ENCODE measurements around the gene SMIM38. TPM values are rescaled to one million over a fixed set of nuclear protein-coding genes. Genes with fewer than 3 reads are reported as not detected.
"Not testable (repeated sequence)": the region's sequence is repeated elsewhere in the genome, so short reads cannot be mapped to it uniquely, and the experiment has no call there.

SMIM38 gene
- total and polyA plus RNA-seq, 2 donors = 0.09 to 0.24 TPM

GRCh38 chr11:69134957-69135356 lies 20.8 kb upstream of the SMIM38 start:
- Histone ChIP-seq H3K27ac (ENCODE audit: low read depth in 1 of 2, low read length in 1 of 2) (no peak overlapping the region), H3K9me3 (ENCODE audit: control insufficient read depth in 2 of 2, insufficient read depth in 1 of 2, low read length in 1 of 2) (no peaks in the 10 kb centered on the region), H3K4me1 (ENCODE audit: control insufficient read depth in 2 of 2, insufficient read depth in 2 of 2, low read length in 2 of 2) (no peaks in the 10 kb centered on the region), H3K36me3 (ENCODE audit: control insufficient read depth in 2 of 2, insufficient read depth in 2 of 2, low read length in 1 of 2) (no peaks in the 10 kb centered on the region), H3K27me3 (ENCODE audit: control insufficient read depth in 2 of 2, insufficient read depth in 1 of 2, low read length in 1 of 2) (no peaks in the 10 kb centered on the region), H3K4me3 (ENCODE audit: low read length in 2 of 2) (no peak overlapping the region)
- DNase-seq (ENCODE audit: low read depth in 6 of 9, low spot score in 9 of 9) = no peak
- 96% methylated on average over 8 of the region's 8 CpGs for WGBS

- H3K4me3 ChIP-seq (ENCODE audit: low read length in 2 of 2) = no peak overlapping the region
- no peak overlapping the region for H3K27ac ChIP-seq (ENCODE audit: low read depth in 1 of 2, low read length in 1 of 2)
- no peak for DNase-seq (ENCODE audit: low read depth in 6 of 9, low spot score in 9 of 9)
- no peaks in the 10 kb centered on the region for H3K27me3 ChIP-seq (ENCODE audit: control insufficient read depth in 2 of 2, insufficient read depth in 1 of 2, low read length in 1 of 2)
- no peaks in the 10 kb centered on the region for H3K9me3 ChIP-seq (ENCODE audit: control insufficient read depth in 2 of 2, insufficient read depth in 1 of 2, low read length in 1 of 2)
- no peaks in the 10 kb centered on the region for H3K4me1 ChIP-seq (ENCODE audit: control insufficient read depth in 2 of 2, insufficient read depth in 2 of 2, low read length in 2 of 2)
- WGBS = 87% methylated on average over 14 of the region's 14 CpGs
- H3K36me3 ChIP-seq (ENCODE audit: control insufficient read depth in 2 of 2, insufficient read depth in 2 of 2, low read length in 1 of 2) = no peaks in the 10 kb centered on the region
Observed at GRCh38 chr11:69135420-69136363, 20.0 kb upstream of the SMIM38 start.

- no peak overlapping the region for H3K27ac ChIP-seq (ENCODE audit: low read depth in 1 of 2, low read length in 1 of 2)
- DNase-seq (ENCODE audit: low read depth in 6 of 9, low spot score in 9 of 9) = no peak
Observed at GRCh38 chr11:69136471-69136870, 19.3 kb upstream of the SMIM38 start.

GRCh38 chr11:69137151-69137844 lies 18.4 kb upstream of the SMIM38 start:
- Histone ChIP-seq H3K36me3 (ENCODE audit: control insufficient read depth in 2 of 2, insufficient read depth in 2 of 2, low read length in 1 of 2) (no peaks in the 10 kb centered on the region), H3K9me3 (ENCODE audit: control insufficient read depth in 2 of 2, insufficient read depth in 1 of 2, low read length in 1 of 2) (no peaks in the 10 kb centered on the region), H3K27me3 (ENCODE audit: control insufficient read depth in 2 of 2, insufficient read depth in 1 of 2, low read length in 1 of 2) (no peaks in the 10 kb centered on the region), H3K4me1 (ENCODE audit: control insufficient read depth in 2 of 2, insufficient read depth in 2 of 2, low read length in 2 of 2) (no peaks in the 10 kb centered on the region), H3K27ac (ENCODE audit: low read depth in 1 of 2, low read length in 1 of 2) (no peak overlapping the region), H3K4me3 (ENCODE audit: low read length in 2 of 2) (no peak overlapping the region)
- no peak for DNase-seq (ENCODE audit: low read depth in 6 of 9, low spot score in 9 of 9)
- WGBS = 92% methylated on average over 8 of the region's 8 CpGs

More at GRCh38 chr11:69136471-69136870, 19.3 kb upstream of the SMIM38 start:
- Histone ChIP-seq H3K27me3 (ENCODE audit: control insufficient read depth in 2 of 2, insufficient read depth in 1 of 2, low read length in 1 of 2) (no peaks in the 10 kb centered on the region), H3K4me3 (ENCODE audit: low read length in 2 of 2) (no peak overlapping the region), H3K36me3 (ENCODE audit: control insufficient read depth in 2 of 2, insufficient read depth in 2 of 2, low read length in 1 of 2) (no peaks in the 10 kb centered on the region), H3K9me3 (ENCODE audit: control insufficient read depth in 2 of 2, insufficient read depth in 1 of 2, low read length in 1 of 2) (no peaks in the 10 kb centered on the region), H3K4me1 (ENCODE audit: control insufficient read depth in 2 of 2, insufficient read depth in 2 of 2, low read length in 2 of 2) (no peaks in the 10 kb centered on the region)
- WGBS = 96% methylated on average over 9 of the region's 9 CpGs

- Histone ChIP-seq H3K4me3 (ENCODE audit: low read length in 2 of 2) (no peak overlapping the region), H3K9me3 (ENCODE audit: control insufficient read depth in 2 of 2, insufficient read depth in 1 of 2, low read length in 1 of 2) (no peaks in the 10 kb centered on the region), H3K27me3 (ENCODE audit: control insufficient read depth in 2 of 2, insufficient read depth in 1 of 2, low read length in 1 of 2) (no peaks in the 10 kb centered on the region), H3K27ac (ENCODE audit: low read depth in 1 of 2, low read length in 1 of 2) (no peak overlapping the region), H3K4me1 (ENCODE audit: control insufficient read depth in 2 of 2, insufficient read depth in 2 of 2, low read length in 2 of 2) (no peaks in the 10 kb centered on the region), H3K36me3 (ENCODE audit: control insufficient read depth in 2 of 2, insufficient read depth in 2 of 2, low read length in 1 of 2) (no peaks in the 10 kb centered on the region)
- WGBS = 91% methylated on average over 3 of the region's 3 CpGs
- no peak for DNase-seq (ENCODE audit: low read depth in 6 of 9, low spot score in 9 of 9)
Observed at GRCh38 chr11:69138265-69138664, 17.5 kb upstream of the SMIM38 start.

- not testable (repeated sequence) for H3K36me3 ChIP-seq (ENCODE audit: control insufficient read depth in 2 of 2, insufficient read depth in 2 of 2, low read length in 1 of 2); H3K4me1 ChIP-seq (ENCODE audit: control insufficient read depth in 2 of 2, insufficient read depth in 2 of 2, low read length in 2 of 2); DNase-seq (ENCODE audit: low read depth in 6 of 9, low spot score in 9 of 9); H3K27me3 ChIP-seq (ENCODE audit: control insufficient read depth in 2 of 2, insufficient read depth in 1 of 2, low read length in 1 of 2); H3K9me3 ChIP-seq (ENCODE audit: control insufficient read depth in 2 of 2, insufficient read depth in 1 of 2, low read length in 1 of 2); H3K4me3 ChIP-seq (ENCODE audit: low read length in 2 of 2); H3K27ac ChIP-seq (ENCODE audit: low read depth in 1 of 2, low read length in 1 of 2)
- 98% methylated on average over 7 of the region's 7 CpGs for WGBS
Observed at GRCh38 chr11:69140161-69140560, 15.6 kb upstream of the SMIM38 start.

- Histone ChIP-seq H3K27ac (ENCODE audit: low read depth in 1 of 2, low read length in 1 of 2) (no peak overlapping the region), H3K9me3 (ENCODE audit: control insufficient read depth in 2 of 2, insufficient read depth in 1 of 2, low read length in 1 of 2) (no peaks in the 10 kb centered on the region)
Observed at GRCh38 chr11:69140635-69141034, 15.1 kb upstream of the SMIM38 start.

GRCh38 chr11:69141742-69142141 lies 14.0 kb upstream of the SMIM38 start:
- Histone ChIP-seq H3K4me3 (ENCODE audit: low read length in 2 of 2) (no peak overlapping the region), H3K9me3 (ENCODE audit: control insufficient read depth in 2 of 2, insufficient read depth in 1 of 2, low read length in 1 of 2) (no peaks in the 10 kb centered on the region), H3K27me3 (ENCODE audit: control insufficient read depth in 2 of 2, insufficient read depth in 1 of 2, low read length in 1 of 2) (no peaks in the 10 kb centered on the region), H3K27ac (ENCODE audit: low read depth in 1 of 2, low read length in 1 of 2) (no peak overlapping the region), H3K4me1 (ENCODE audit: control insufficient read depth in 2 of 2, insufficient read depth in 2 of 2, low read length in 2 of 2) (no peaks in the 10 kb centered on the region), H3K36me3 (ENCODE audit: control insufficient read depth in 2 of 2, insufficient read depth in 2 of 2, low read length in 1 of 2) (no peaks in the 10 kb centered on the region)
- DNase-seq (ENCODE audit: low read depth in 6 of 9, low spot score in 9 of 9) = no peak
- 18% methylated on average over 8 of the region's 8 CpGs for WGBS

More at GRCh38 chr11:69140635-69141034, 15.1 kb upstream of the SMIM38 start:
- Histone ChIP-seq H3K36me3 (ENCODE audit: control insufficient read depth in 2 of 2, insufficient read depth in 2 of 2, low read length in 1 of 2) (no peaks in the 10 kb centered on the region), H3K27me3 (ENCODE audit: control insufficient read depth in 2 of 2, insufficient read depth in 1 of 2, low read length in 1 of 2) (no peaks in the 10 kb centered on the region), H3K4me1 (ENCODE audit: control insufficient read depth in 2 of 2, insufficient read depth in 2 of 2, low read length in 2 of 2) (no peaks in the 10 kb centered on the region), H3K4me3 (ENCODE audit: low read length in 2 of 2) (no peak overlapping the region)
- no peak for DNase-seq (ENCODE audit: low read depth in 6 of 9, low spot score in 9 of 9)
- 96% methylated on average over 5 of the region's 5 CpGs for WGBS

- Histone ChIP-seq H3K27ac (ENCODE audit: low read depth in 1 of 2, low read length in 1 of 2) (no peak overlapping the region), H3K4me1 (ENCODE audit: control insufficient read depth in 2 of 2, insufficient read depth in 2 of 2, low read length in 2 of 2) (no peaks in the 10 kb centered on the region), H3K9me3 (ENCODE audit: control insufficient read depth in 2 of 2, insufficient read depth in 1 of 2, low read length in 1 of 2) (peaks cover 0 to 5% of the 10 kb centered on the region in 2 donors), H3K4me3 (ENCODE audit: low read length in 2 of 2) (no peak overlapping the region), H3K36me3 (ENCODE audit: control insufficient read depth in 2 of 2, insufficient read depth in 2 of 2, low read length in 1 of 2) (no peaks in the 10 kb centered on the region), H3K27me3 (ENCODE audit: control insufficient read depth in 2 of 2, insufficient read depth in 1 of 2, low read length in 1 of 2) (no peaks in the 10 kb centered on the region)
- no peak for DNase-seq (ENCODE audit: low read depth in 6 of 9, low spot score in 9 of 9)
- WGBS = 96% methylated on average over 2 of the region's 2 CpGs
Observed at GRCh38 chr11:69142895-69143294, 12.8 kb upstream of the SMIM38 start.

Measured in thymus (tissue), 11 donors.